Mesendoderm (in vitro differentiated cells): ENCODE results near the gene PLCB1.

Experiments
- DNase-seq: peaks from one replicate; pipeline ENCODE4 v3.0.0; 2013
- H2AK5ac ChIP-seq: 2 replicates; pipeline ENCODE4 v1.6.1; 2013; ENCODE audit warnings: low read length, inconsistent platforms
- H2BK120ac ChIP-seq: 2 replicates; pipeline ENCODE4 v1.6.1; 2013; ENCODE audit warnings: low read depth, mild to moderate bottlenecking, low read length, moderate library complexity, mixed read lengths
- H2BK15ac ChIP-seq: replicated peaks from 2 replicates; pipeline ENCODE4 v1.6.1; 2013; ENCODE audit warnings: low read depth, mild to moderate bottlenecking, moderate library complexity
- H2BK5ac ChIP-seq: 2 replicates; pipeline ENCODE4 v1.6.1; 2013; ENCODE audit warnings: low read length, inconsistent platforms
- H3K18ac ChIP-seq: 2 replicates; pipeline ENCODE4 v1.6.1; 2013; ENCODE audit warnings: mild to moderate bottlenecking, low read length, mixed read lengths
- H3K23ac ChIP-seq: one replicate; pipeline ENCODE4 v1.6.1; 2013; ENCODE audit warnings: low read length
- H3K27ac ChIP-seq: 2 replicates; pipeline ENCODE4 v1.5.1; 2013; ENCODE audit warnings: low read depth, mild to moderate bottlenecking, inconsistent platforms, low read length, moderate library complexity
- H3K27me3 ChIP-seq: 2 replicates; pipeline ENCODE4 v1.6.1; 2013; ENCODE audit warnings: low read length, control low read depth, mild to moderate bottlenecking, inconsistent platforms; ENCODE audit not compliant: insufficient read depth, poor library complexity
- H3K36me3 ChIP-seq: 2 replicates; pipeline ENCODE4 v1.6.1; 2013; ENCODE audit warnings: low read length, inconsistent platforms; ENCODE audit not compliant: control insufficient read depth, insufficient read depth
- H3K4ac ChIP-seq: one replicate; pipeline ENCODE4 v1.6.1; 2013; ENCODE audit warnings: low read depth, mild to moderate bottlenecking, low read length, moderate library complexity
- H3K4me1 ChIP-seq: 2 replicates; pipeline ENCODE4 v1.6.1; 2013; ENCODE audit warnings: low read depth, low read length, inconsistent platforms; ENCODE audit not compliant: control insufficient read depth
- H3K4me2 ChIP-seq: 2 replicates; pipeline ENCODE4 v1.6.1; 2013; ENCODE audit warnings: low read length
- H3K4me3 ChIP-seq: 2 replicates; pipeline ENCODE4 v1.5.1; 2013; ENCODE audit warnings: mild to moderate bottlenecking, low read length
- H3K56ac ChIP-seq: one replicate; pipeline ENCODE4 v1.6.1; 2013; ENCODE audit warnings: low read length
- H3K79me1 ChIP-seq: 2 replicates; pipeline ENCODE4 v1.6.1; 2013; ENCODE audit warnings: low read length, inconsistent platforms
- H3K79me2 ChIP-seq: 2 replicates; pipeline ENCODE4 v1.6.1; 2013; ENCODE audit warnings: mild to moderate bottlenecking, low read length; ENCODE audit not compliant: control insufficient read depth, insufficient read depth
- H3K9ac ChIP-seq: 2 replicates; pipeline ENCODE4 v1.6.1; 2013; ENCODE audit warnings: low read length, inconsistent platforms
- H4K5ac ChIP-seq: one replicate; pipeline ENCODE4 v1.6.1; 2013; ENCODE audit warnings: low read length
- H4K8ac ChIP-seq: one replicate; pipeline ENCODE4 v1.6.1; 2013; ENCODE audit warnings: low read depth, mild to moderate bottlenecking, control low read depth, low read length, moderate library complexity
- WGBS: extraction: QIAGEN DNeasy Blood & Tissue Kit; methylation state at CpG from one replicate; pipeline ENCODE4 v1.1.7; 2013; ENCODE audit warnings: low lambda C conversion rate, missing lambda C conversion rate; ENCODE audit not compliant: insufficient coverage; ENCODE audit errors: extremely low coverage; 5-methylcytosine and 5-hydroxymethylcytosine counted together

PLCB1 gene

DNA sequence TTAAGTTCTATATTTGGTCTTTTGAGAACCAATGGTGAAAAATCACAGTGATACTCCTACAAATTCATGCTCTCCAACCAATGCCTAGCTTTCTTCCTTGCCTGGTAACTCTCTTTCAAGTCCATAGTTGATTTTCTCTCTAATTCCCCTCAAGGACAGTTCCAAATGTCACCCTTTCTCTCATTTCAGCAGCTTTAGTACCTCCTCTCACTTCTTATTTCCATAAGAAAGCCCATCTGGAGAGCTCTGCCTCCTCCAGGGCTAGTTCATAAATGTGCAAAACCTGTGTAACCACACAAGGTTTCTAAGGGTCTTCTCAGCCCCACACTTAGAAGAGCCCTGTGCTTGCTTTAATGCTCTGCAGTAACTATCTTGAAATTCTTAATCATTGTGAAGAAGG lies 781.4 kb downstream of the PLCB1 start:
- H3K23ac ChIP-seq = no peak overlapping the region
- H2BK5ac ChIP-seq = no peak overlapping the region
- H3K56ac ChIP-seq = no peak overlapping the region
- H3K79me1 ChIP-seq = no peaks in the 10 kb centered on the region
- H3K9ac ChIP-seq = no peak overlapping the region
- no peak overlapping the region for H3K27ac ChIP-seq
- no peak overlapping the region for H3K4ac ChIP-seq
- no peaks in the 10 kb centered on the region for H3K27me3 ChIP-seq
- no peak overlapping the region for H3K18ac ChIP-seq
- no peaks in the 10 kb centered on the region for H3K4me1 ChIP-seq
- no peak overlapping the region for H2AK5ac ChIP-seq
- no peak for DNase-seq
- H3K36me3 ChIP-seq = no peaks in the 10 kb centered on the region
- no peak overlapping the region for H3K4me3 ChIP-seq
- H3K4me2 ChIP-seq = no peak overlapping the region
- no peak overlapping the region for H2BK120ac ChIP-seq
- H2BK15ac ChIP-seq = no peak overlapping the region
- H4K8ac ChIP-seq = no peak overlapping the region
- no peaks in the 10 kb centered on the region for H3K79me2 ChIP-seq
- H4K5ac ChIP-seq = no peak overlapping the region

- Histone ChIP-seq H2AK5ac (no peak overlapping the region), H3K4me3 (no peak overlapping the region), H3K4me2 (no peak overlapping the region), H4K8ac (no peak overlapping the region), H3K4me1 (no peaks in the 10 kb centered on the region), H3K27me3 (no peaks in the 10 kb centered on the region), H3K36me3 (no peaks in the 10 kb centered on the region), H3K56ac (no peak overlapping the region), H3K79me1 (no peaks in the 10 kb centered on the region), H3K18ac (no peak overlapping the region), H3K4ac (no peak overlapping the region), H3K23ac (no peak overlapping the region), H3K27ac (no peak overlapping the region), H2BK15ac (no peak overlapping the region), H3K79me2 (no peaks in the 10 kb centered on the region), H4K5ac (no peak overlapping the region), H2BK120ac (no peak overlapping the region), H3K9ac (no peak overlapping the region), H2BK5ac (no peak overlapping the region)
- WGBS = no CpG with 5 or more reads among the region's 1 CpG
- DNase-seq = no peak
Observed at GRCh38 chr20:8914421-8914820, 782.4 kb downstream of the PLCB1 start.

DNA sequence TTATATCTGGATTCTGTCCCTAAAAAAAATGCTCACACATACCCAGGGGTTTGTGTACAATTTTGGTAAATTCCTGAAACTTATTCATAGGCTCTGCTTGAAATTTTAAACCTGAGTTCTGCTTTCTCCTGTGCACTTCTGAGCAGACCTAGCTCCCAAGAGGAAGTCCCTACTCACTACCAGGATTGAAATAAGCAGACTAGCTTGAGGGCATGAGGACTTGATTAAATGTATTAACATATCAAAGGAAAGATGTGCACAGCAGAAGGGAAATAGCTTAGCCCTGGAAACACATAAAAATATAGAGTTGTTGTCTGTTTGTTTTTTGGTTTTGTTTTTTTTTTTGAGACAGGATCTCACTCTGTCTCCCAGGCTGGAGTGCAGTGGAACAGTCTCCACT lies 785.0 kb downstream of the PLCB1 start:
- Histone ChIP-seq H3K9ac (no peak overlapping the region), H3K23ac (no peak overlapping the region), H4K8ac (no peak overlapping the region), H2BK5ac (no peak overlapping the region), H3K4me2 (no peak overlapping the region), H3K79me1 (no peaks in the 10 kb centered on the region), H3K36me3 (no peaks in the 10 kb centered on the region), H4K5ac (no peak overlapping the region), H2BK15ac (no peak overlapping the region), H2AK5ac (no peak overlapping the region), H2BK120ac (no peak overlapping the region), H3K4me3 (no peak overlapping the region), H3K27me3 (no peaks in the 10 kb centered on the region), H3K56ac (no peak overlapping the region), H3K18ac (no peak overlapping the region), H3K27ac (no peak overlapping the region), H3K4ac (no peak overlapping the region), H3K4me1 (no peaks in the 10 kb centered on the region), H3K79me2 (no peaks in the 10 kb centered on the region)
- no peak for DNase-seq

DNA sequence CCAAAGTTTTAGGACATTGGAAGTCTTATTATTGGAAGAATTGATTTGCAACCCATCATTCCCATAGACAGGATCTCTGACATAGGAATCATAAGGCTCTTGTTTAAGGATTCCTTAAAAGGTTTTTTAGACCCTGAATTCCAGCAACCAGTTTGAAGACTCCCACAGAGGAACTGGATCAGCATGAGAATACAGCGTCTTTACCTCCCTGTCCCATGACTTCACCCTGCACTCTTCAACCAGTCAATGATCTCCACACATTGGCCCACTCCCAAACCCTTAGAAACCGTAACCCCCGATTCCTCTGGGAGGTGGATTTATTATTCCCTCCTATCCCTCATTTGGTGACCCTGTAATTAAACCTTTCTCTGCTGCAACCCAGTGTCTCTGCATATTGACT lies 786.1 kb downstream of the PLCB1 start:
- no peak overlapping the region for H3K9ac ChIP-seq
- no peak for DNase-seq
- no peak overlapping the region for H2BK120ac ChIP-seq
- no peaks in the 10 kb centered on the region for H3K4me1 ChIP-seq
- H3K27me3 ChIP-seq = no peaks in the 10 kb centered on the region
- no peak overlapping the region for H3K27ac ChIP-seq
- no peak overlapping the region for H3K4me2 ChIP-seq
- H2BK15ac ChIP-seq = no peak overlapping the region
- no peak overlapping the region for H4K5ac ChIP-seq
- H3K79me1 ChIP-seq = no peaks in the 10 kb centered on the region
- no CpG with 5 or more reads among the region's 3 CpGs for WGBS
- H3K79me2 ChIP-seq = no peaks in the 10 kb centered on the region
- H2AK5ac ChIP-seq = no peak overlapping the region
- no peak overlapping the region for H3K4ac ChIP-seq
- H3K56ac ChIP-seq = no peak overlapping the region
- H4K8ac ChIP-seq = peak overlapping the region; percentile 88
- no peak overlapping the region for H3K18ac ChIP-seq
- no peak overlapping the region for H3K23ac ChIP-seq
- no peaks in the 10 kb centered on the region for H3K36me3 ChIP-seq
- no peak overlapping the region for H3K4me3 ChIP-seq
- no peak overlapping the region for H2BK5ac ChIP-seq

DNA sequence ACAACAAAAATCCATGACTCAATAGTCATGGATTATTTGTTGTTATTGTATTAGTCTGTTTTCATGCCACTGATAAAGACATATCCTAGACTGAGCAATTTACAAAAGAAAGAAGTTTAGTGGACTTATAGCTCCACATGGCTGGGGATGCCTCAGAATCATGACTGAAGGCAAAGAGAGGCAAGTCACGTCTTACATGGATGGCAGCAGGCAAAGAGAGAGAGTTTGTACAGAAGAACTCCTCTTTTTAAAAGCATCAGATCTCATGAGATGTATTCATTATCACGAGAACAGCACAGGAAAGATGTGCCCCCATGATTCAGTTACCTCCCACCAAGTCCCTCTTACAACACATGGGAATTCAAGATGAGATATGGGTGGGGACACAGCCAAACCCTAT lies 792.5 kb downstream of the PLCB1 start:
- H4K8ac ChIP-seq = no peak overlapping the region
- no peak overlapping the region for H2BK15ac ChIP-seq
- H3K4me1 ChIP-seq = no peaks in the 10 kb centered on the region
- WGBS = no CpG with 5 or more reads among the region's 2 CpGs
- H3K4ac ChIP-seq = no peak overlapping the region
- H3K23ac ChIP-seq = no peak overlapping the region
- no peaks in the 10 kb centered on the region for H3K36me3 ChIP-seq
- no peak overlapping the region for H3K27ac ChIP-seq
- no peak overlapping the region for H3K9ac ChIP-seq
- no peak overlapping the region for H2BK120ac ChIP-seq
- H3K27me3 ChIP-seq = no peaks in the 10 kb centered on the region
- H2BK5ac ChIP-seq = no peak overlapping the region
- no peaks in the 10 kb centered on the region for H3K79me1 ChIP-seq
- H3K4me2 ChIP-seq = no peak overlapping the region
- DNase-seq = no peak
- H3K56ac ChIP-seq = no peak overlapping the region
- no peak overlapping the region for H2AK5ac ChIP-seq
- H3K79me2 ChIP-seq = no peaks in the 10 kb centered on the region
- no peak overlapping the region for H4K5ac ChIP-seq
- H3K4me3 ChIP-seq = no peak overlapping the region
- H3K18ac ChIP-seq = no peak overlapping the region

DNA sequence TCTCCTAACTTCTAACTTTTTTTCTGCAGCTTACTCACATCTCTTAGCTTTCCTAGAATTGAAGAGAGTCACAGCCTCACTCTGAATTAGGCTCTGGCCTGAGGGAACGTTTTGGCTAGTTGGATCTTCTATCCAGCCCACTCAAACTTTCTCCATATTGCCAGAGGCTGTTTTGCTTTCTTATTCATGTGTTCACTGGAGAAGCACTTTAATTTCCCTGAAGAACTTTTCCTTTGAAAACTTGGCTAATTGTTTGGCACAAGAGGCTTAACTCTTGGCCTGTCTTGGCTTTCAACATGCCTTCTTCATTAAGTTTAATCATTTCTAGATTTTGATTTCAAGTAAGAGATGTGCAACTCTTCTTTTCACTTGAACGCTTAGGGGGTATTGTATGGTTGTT lies 798.7 kb downstream of the PLCB1 start:
- Histone ChIP-seq H3K9ac (no peak overlapping the region), H3K36me3 (no peaks in the 10 kb centered on the region), H3K56ac (no peak overlapping the region), H2BK5ac (no peak overlapping the region), H3K23ac (no peak overlapping the region), H3K27me3 (no peaks in the 10 kb centered on the region), H3K27ac (no peak overlapping the region), H4K8ac (no peak overlapping the region), H3K79me2 (no peaks in the 10 kb centered on the region), H3K79me1 (no peaks in the 10 kb centered on the region), H2BK120ac (no peak overlapping the region), H2BK15ac (no peak overlapping the region), H3K4me1 (no peaks in the 10 kb centered on the region), H3K18ac (no peak overlapping the region), H2AK5ac (no peak overlapping the region), H3K4me2 (no peak overlapping the region), H3K4ac (no peak overlapping the region), H4K5ac (no peak overlapping the region), H3K4me3 (no peak overlapping the region)
- no peak for DNase-seq
- no CpG with 5 or more reads among the region's 2 CpGs for WGBS
